ENCODE data around the gene SLC16A3.

SLC16A3 gene

GRCh38 chr17:82215095-82215971, 13.5 kb upstream of the SLC16A3 start:
- TF ChIP-seq TAF1 (IDR thresholded peaks at IDR 0.05; ENCODE audit: borderline replicate concordance, insufficient read depth, low read length) (no peak), SIN3A (IDR thresholded peaks at IDR 0.05; ENCODE audit: borderline replicate concordance, insufficient read depth, low read length) (no peak), FOXP2 (optimal IDR thresholded peaks at IDR 0.05; ENCODE audit: borderline replicate concordance, extremely low read depth, extremely low read length, insufficient read depth) (no peak), POLR2AphosphoS5 (IDR thresholded peaks at IDR 0.05; ENCODE audit: low read depth, low read length) (no peak)
- TF ChIP-seq, protein P1, sequence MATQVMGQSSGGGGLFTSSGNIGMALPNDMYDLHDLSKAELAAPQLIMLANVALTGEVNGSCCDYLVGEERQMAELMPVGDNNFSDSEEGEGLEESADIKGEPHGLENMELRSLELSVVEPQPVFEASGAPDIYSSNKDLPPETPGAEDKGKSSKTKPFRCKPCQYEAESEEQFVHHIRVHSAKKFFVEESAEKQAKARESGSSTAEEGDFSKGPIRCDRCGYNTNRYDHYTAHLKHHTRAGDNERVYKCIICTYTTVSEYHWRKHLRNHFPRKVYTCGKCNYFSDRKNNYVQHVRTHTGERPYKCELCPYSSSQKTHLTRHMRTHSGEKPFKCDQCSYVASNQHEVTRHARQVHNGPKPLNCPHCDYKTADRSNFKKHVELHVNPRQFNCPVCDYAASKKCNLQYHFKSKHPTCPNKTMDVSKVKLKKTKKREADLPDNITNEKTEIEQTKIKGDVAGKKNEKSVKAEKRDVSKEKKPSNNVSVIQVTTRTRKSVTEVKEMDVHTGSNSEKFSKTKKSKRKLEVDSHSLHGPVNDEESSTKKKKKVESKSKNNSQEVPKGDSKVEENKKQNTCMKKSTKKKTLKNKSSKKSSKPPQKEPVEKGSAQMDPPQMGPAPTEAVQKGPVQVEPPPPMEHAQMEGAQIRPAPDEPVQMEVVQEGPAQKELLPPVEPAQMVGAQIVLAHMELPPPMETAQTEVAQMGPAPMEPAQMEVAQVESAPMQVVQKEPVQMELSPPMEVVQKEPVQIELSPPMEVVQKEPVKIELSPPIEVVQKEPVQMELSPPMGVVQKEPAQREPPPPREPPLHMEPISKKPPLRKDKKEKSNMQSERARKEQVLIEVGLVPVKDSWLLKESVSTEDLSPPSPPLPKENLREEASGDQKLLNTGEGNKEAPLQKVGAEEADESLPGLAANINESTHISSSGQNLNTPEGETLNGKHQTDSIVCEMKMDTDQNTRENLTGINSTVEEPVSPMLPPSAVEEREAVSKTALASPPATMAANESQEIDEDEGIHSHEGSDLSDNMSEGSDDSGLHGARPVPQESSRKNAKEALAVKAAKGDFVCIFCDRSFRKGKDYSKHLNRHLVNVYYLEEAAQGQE (IDR thresholded peaks at IDR 0.05; ENCODE audit: insufficient read depth in 1 of 2, low read depth in 2 of 2, low read length in 2 of 2) = no peak

DNA sequence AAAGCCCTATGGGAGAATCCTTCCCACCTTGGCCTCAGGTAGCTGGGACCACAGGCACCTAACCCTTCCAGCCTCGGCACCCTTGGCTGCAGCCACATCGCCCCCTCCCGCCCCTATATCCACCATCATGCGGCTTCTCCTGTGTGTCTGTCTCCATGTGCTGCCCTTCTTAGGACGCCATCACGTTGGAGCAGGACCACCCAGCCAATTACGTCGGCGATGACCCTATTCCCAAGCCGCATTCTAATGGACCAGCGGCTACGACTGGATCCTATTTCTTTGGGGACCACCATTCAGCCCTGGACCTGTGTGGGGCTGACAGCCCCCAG, 12.9 kb upstream of the SLC16A3 start:
- TF ChIP-seq SIN3A (IDR thresholded peaks at IDR 0.05; ENCODE audit: borderline replicate concordance, insufficient read depth, low read length) = no peak
- no peak for TF ChIP-seq POLR2AphosphoS5 (IDR thresholded peaks at IDR 0.05; ENCODE audit: low read depth, low read length)
- no peak for TF ChIP-seq TAF1 (IDR thresholded peaks at IDR 0.05; ENCODE audit: borderline replicate concordance, insufficient read depth, low read length)
- TF ChIP-seq, protein P1 (IDR thresholded peaks at IDR 0.05; ENCODE audit: insufficient read depth in 1 of 2, low read depth in 2 of 2, low read length in 2 of 2) = no peak
- no peak for TF ChIP-seq FOXP2 (optimal IDR thresholded peaks at IDR 0.05; ENCODE audit: borderline replicate concordance, extremely low read depth, extremely low read length, insufficient read depth)

GRCh38 chr17:82216301-82217119, 12.3 kb upstream of the SLC16A3 start:
- no peak for TF ChIP-seq POLR2AphosphoS5 (IDR thresholded peaks at IDR 0.05; ENCODE audit: low read depth, low read length)
- TF ChIP-seq FOXP2 (optimal IDR thresholded peaks at IDR 0.05; ENCODE audit: borderline replicate concordance, extremely low read depth, extremely low read length, insufficient read depth) = no peak
- TF ChIP-seq, protein P1 (IDR thresholded peaks at IDR 0.05; ENCODE audit: insufficient read depth in 1 of 2, low read depth in 2 of 2, low read length in 2 of 2) = no peak
- TF ChIP-seq TAF1 (IDR thresholded peaks at IDR 0.05; ENCODE audit: borderline replicate concordance, insufficient read depth, low read length) = no peak
- no peak for TF ChIP-seq SIN3A (IDR thresholded peaks at IDR 0.05; ENCODE audit: borderline replicate concordance, insufficient read depth, low read length)

DNA sequence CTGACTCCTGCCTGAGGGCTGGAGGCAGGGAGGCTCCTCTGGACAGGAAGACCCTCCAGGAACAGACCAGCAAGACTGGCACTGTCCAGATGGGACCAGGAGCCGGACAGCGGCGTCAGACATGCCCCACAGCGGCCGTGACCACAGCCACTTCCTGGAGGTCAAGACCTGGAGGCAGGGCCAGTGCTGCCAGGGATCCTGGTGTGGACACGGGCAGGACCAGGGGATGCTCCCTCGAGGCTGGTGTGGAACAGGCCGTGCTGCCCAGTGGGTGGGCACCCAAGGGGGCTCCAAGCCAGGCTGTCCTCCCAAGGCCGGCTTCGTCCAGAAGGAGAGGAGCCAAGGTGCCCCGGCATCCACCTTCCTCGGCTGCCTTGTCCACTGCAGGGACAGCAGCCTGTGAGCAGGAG, 11.7 kb upstream of the SLC16A3 start:
- TF ChIP-seq TAF1 (IDR thresholded peaks at IDR 0.05; ENCODE audit: borderline replicate concordance, insufficient read depth, low read length) = no peak
- TF ChIP-seq SIN3A (IDR thresholded peaks at IDR 0.05; ENCODE audit: borderline replicate concordance, insufficient read depth, low read length) = no peak
- no peak for TF ChIP-seq FOXP2 (optimal IDR thresholded peaks at IDR 0.05; ENCODE audit: borderline replicate concordance, extremely low read depth, extremely low read length, insufficient read depth)
- no peak for TF ChIP-seq POLR2AphosphoS5 (IDR thresholded peaks at IDR 0.05; ENCODE audit: low read depth, low read length)
- TF ChIP-seq, protein P1 (IDR thresholded peaks at IDR 0.05; ENCODE audit: insufficient read depth in 1 of 2, low read depth in 2 of 2, low read length in 2 of 2) = no peak

Measured in PFSK-1 (cell line).